Colonic mucosa (tissue), 4 donors: ENCODE data around the gene DAP3. TPM values are rescaled to one million over a fixed set of nuclear protein-coding genes. Genes with fewer than 3 reads are reported as not detected.
"Not testable (repeated sequence)": the region's sequence is repeated elsewhere in the genome, so short reads cannot be mapped to it uniquely, and the experiment has no call there.

Experiments
- DNase-seq: peaks from one replicate; pipeline ENCODE4 v3.0.0-alpha.2; 2020
- H3K27ac ChIP-seq: fragments of 200-600 bp; one replicate; pipeline ENCODE4 v1.8.0; 2021
- H3K27me3 ChIP-seq: fragments of 200-600 bp; one replicate; pipeline ENCODE4 v1.8.0; 2021
- H3K36me3 ChIP-seq: fragments of 200-600 bp; one replicate; pipeline ENCODE4 v1.8.0; 2021
- H3K4me1 ChIP-seq: fragments of 200-600 bp; one replicate; pipeline ENCODE4 v1.8.0; 2021; ENCODE audit warnings: mild to moderate bottlenecking
- H3K4me3 ChIP-seq: fragments of 200-600 bp; one replicate; pipeline ENCODE4 v1.8.0; 2021
- H3K9ac ChIP-seq, 2 donors: one replicate each; pipeline ENCODE4 v1.7.0; 2013; ENCODE audit warnings: control low read depth in 2 of 2, low read depth in 2 of 2, low read length in 2 of 2
- H3K9me3 ChIP-seq: fragments of 200-600 bp; one replicate; pipeline ENCODE4 v1.8.0; 2021
- intact Hi-C: fragments of 100-400 bp; cut with DNase I; formaldehyde crosslinking; loops from one replicate; pipeline ENCODE4 v1.14.1; 2022
- total RNA-seq, 2 donors: library from RNA; stranded (reverse); fragmentation: NEBNext Ultra II Directional in 1 of 2; extraction: Animal tissue kit (Norgen Biotek cat#: 25700) in 1 of 2; gene quantifications; one replicate each; pipeline ENCODE4 v1.2.1, GENCODE V29; 2021
- TF ChIP-seq, protein P1 (sequence below): fragments of 200-600 bp; IDR thresholded peaks from one replicate; pipeline ENCODE4 v1.8.0; 2022; ENCODE audit warnings: antibody characterized with exemption, mild to moderate bottlenecking
- donor health status: healthy.
- donor health status: DM: no; HTN: no; CAD: no.
- donor health status: DM: no; HTN: no; CAD: no.

Gene DAP3
- total RNA-seq, 2 donors from 2014 or later = 75.7 to 106 TPM

DNA sequence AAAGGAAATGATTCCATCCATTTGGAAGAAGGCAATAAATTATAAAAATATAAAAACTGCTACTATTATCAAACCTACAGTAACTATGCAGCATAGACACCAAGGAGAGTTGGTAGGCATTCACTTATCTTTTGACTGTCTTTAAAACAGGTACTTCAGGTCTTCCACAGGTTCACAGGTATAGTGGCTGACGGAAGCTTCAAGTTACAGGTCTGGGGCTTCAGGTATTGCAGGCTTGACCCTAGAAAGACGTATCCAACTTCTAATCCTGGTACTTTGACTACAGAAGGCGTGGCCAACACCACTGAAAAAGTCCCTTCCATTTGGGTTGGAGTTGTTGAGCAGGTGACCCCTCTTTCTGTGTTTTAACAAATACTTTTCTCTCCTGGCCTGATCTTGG, 35.9 kb upstream of the DAP3 start:
- no peaks in the 10 kb centered on the region for H3K27me3 ChIP-seq
- no peak overlapping the region for H3K27ac ChIP-seq
- no peaks in the 10 kb centered on the region for H3K36me3 ChIP-seq
- intact Hi-C loops = no loop called here
- no peaks in the 10 kb centered on the region for H3K4me1 ChIP-seq
- no peak overlapping the region for H3K9ac ChIP-seq
- no peaks in the 10 kb centered on the region for H3K9me3 ChIP-seq
- no peak for DNase-seq
- TF ChIP-seq, protein P1, sequence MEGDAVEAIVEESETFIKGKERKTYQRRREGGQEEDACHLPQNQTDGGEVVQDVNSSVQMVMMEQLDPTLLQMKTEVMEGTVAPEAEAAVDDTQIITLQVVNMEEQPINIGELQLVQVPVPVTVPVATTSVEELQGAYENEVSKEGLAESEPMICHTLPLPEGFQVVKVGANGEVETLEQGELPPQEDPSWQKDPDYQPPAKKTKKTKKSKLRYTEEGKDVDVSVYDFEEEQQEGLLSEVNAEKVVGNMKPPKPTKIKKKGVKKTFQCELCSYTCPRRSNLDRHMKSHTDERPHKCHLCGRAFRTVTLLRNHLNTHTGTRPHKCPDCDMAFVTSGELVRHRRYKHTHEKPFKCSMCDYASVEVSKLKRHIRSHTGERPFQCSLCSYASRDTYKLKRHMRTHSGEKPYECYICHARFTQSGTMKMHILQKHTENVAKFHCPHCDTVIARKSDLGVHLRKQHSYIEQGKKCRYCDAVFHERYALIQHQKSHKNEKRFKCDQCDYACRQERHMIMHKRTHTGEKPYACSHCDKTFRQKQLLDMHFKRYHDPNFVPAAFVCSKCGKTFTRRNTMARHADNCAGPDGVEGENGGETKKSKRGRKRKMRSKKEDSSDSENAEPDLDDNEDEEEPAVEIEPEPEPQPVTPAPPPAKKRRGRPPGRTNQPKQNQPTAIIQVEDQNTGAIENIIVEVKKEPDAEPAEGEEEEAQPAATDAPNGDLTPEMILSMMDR = no peak
- no peak overlapping the region for H3K4me3 ChIP-seq

DNA sequence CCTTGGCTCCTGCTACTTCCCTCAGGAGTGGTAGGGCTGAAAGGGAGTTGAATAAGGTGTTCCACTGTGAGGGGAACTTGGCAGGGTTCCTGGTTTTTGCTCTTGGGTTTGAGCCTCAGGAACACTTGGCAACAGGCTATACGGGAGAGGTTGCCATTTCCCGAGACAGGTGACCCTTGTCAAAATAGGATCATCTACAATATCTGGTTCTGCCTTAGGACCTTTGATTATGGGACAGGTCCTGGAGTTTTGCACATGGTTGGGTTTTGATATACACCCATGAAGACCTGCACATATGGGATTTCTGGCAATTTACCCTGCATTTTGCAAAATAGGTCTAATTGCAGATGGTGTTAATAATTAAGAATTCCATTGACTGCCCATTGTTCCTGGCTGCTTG, 31.4 kb upstream of the DAP3 start:
- no peak overlapping the region for H3K27ac ChIP-seq
- intact Hi-C loops = no loop called here
- peaks cover 11% of the 10 kb centered on the region for H3K36me3 ChIP-seq
- H3K9ac ChIP-seq = no peak overlapping the region
- no peaks in the 10 kb centered on the region for H3K9me3 ChIP-seq
- no peaks in the 10 kb centered on the region for H3K27me3 ChIP-seq
- H3K4me1 ChIP-seq = no peaks in the 10 kb centered on the region
- DNase-seq = no peak
- no peak overlapping the region for H3K4me3 ChIP-seq
- TF ChIP-seq, protein P1 = no peak

DNA sequence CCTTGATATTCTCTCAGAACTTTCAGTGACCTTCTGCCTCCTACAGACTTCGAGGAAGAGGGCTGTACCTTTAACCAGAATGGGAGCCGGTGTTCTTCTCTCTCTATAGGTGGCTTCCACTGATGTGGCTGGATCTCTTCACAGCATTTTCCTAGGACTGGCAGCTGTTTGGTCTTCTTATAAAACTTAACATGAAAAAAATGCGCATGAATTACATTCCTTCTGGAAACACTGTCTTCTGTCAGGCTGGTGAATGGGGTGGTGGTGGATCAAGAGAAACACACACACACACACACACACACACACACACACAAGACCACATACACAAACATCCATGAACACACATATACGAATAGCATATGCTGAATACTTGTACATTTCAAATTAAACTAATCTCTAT, 27.7 kb upstream of the DAP3 start:
- intact Hi-C loops = not testable (repeated sequence)
- peaks cover 11% of the 10 kb centered on the region for H3K36me3 ChIP-seq

DNA sequence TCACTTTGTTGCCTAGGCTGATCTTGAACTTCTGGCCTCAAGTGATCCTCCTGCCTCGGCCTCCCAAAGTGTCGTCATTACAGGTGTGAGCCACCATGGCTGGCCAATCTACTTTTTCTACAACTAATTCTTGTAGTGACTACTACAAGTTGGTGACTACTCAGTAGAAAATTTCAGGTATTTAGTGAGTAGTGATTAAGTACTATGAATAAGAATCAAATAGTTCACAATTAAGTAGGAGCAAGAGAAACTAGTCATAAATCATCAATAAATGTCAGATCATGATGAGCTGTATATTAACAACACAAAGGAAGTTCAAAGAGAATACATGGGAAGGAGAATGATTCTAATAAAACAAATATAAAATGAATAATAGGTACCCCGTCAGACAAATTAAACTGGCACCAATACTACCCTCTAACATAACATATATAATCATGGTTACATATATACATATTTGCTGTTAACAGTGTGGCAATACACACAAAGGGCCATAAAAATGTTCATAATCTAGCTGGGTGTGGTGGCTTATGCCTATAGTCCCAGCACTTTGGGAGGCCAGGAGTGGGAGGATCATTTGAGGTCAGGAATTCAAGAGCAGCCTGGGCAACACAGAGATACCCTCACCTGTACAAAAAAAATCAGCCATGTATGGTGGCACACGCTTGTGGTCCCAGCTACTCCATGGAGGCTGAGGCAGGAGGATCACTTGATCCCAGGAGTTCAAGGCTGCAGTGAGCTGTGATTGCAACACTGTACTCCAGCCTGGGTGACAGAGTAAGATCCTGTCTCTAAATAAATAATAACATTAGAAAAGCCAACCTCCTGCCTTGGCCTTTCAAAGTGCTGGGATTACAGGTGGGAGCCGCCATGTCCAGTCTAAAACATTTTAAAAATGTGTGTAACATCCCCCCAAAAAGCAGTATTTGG, 19.4 kb upstream of the DAP3 start:
- DNase-seq = no peak
- TF ChIP-seq, protein P1 = no peak
- no peak overlapping the region for H3K9ac ChIP-seq
- no peaks in the 10 kb centered on the region for H3K27me3 ChIP-seq
- H3K4me1 ChIP-seq = no peaks in the 10 kb centered on the region
- peaks cover 24% of the 10 kb centered on the region for H3K36me3 ChIP-seq
- no peaks in the 10 kb centered on the region for H3K9me3 ChIP-seq
- no peak overlapping the region for H3K27ac ChIP-seq
- intact Hi-C loops = no loop called here
- H3K4me3 ChIP-seq = no peak overlapping the region

More for the DNA sequence above, 27.7 kb upstream of the DAP3 start:
- H3K27me3 ChIP-seq, H3K4me1 ChIP-seq, H3K9ac ChIP-seq, DNase-seq, H3K4me3 ChIP-seq, H3K9me3 ChIP-seq, H3K27ac ChIP-seq: not testable (repeated sequence)

DNA sequence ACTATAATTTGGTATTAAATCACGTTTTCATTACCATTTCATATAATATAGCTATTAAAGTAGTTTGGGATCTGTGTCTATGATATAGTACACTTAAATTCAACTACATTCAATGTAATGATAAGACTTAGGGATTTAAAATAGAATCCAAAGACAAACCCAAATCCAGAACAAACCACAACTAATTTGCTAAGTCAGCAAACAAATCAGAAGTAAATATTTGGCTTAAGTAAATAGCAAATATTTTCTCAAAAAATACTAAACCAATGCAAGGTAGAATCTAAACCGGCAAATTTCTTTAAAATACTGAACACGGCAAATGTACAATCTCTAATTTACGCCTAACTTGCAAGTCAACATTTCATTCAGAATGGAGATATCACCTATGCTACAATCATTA, 17.1 kb upstream of the DAP3 start:
- no peak overlapping the region for H3K4me3 ChIP-seq
- H3K27me3 ChIP-seq = no peaks in the 10 kb centered on the region
- H3K9ac ChIP-seq = no peak overlapping the region
- no peak for DNase-seq
- TF ChIP-seq, protein P1 = no peak
- intact Hi-C loops = no loop called here
- H3K9me3 ChIP-seq = no peaks in the 10 kb centered on the region
- peaks cover 33% of the 10 kb centered on the region for H3K36me3 ChIP-seq
- no peaks in the 10 kb centered on the region for H3K4me1 ChIP-seq
- no peak overlapping the region for H3K27ac ChIP-seq

DNA sequence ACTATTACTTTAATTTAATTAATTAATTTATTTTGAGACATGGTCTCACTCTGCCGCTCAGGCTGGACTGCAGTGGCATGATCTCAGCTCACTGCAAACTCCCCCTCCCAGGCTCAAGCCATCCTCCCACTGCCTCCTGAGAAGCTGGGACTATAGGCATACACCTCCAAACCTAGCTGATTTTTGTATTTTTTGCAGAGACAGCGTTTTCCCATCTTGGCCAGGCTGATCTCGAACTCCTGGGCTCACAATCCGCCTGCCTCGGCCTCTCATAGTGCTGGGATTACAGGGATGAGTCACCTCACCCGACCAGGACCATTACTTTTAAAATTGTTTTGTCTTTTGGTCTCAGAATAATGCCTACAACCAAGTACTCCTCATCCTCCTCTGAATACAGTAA, 15.9 kb upstream of the DAP3 start:
- H3K36me3 ChIP-seq = peaks cover 30% of the 10 kb centered on the region
- H3K4me1 ChIP-seq = no peaks in the 10 kb centered on the region
- DNase-seq = no peak
- intact Hi-C loops = no loop called here
- no peaks in the 10 kb centered on the region for H3K27me3 ChIP-seq
- H3K9ac ChIP-seq = no peak overlapping the region
- no peaks in the 10 kb centered on the region for H3K9me3 ChIP-seq
- TF ChIP-seq, protein P1 = no peak
- H3K4me3 ChIP-seq = no peak overlapping the region
- no peak overlapping the region for H3K27ac ChIP-seq
